Body of pancreas (tissue), 4 donors: ENCODE results near the gene SPO11.

Experiments
- CTCF ChIP-seq, 7 experiments: fragments of 450-650 bp in 4 of 7; fragments of 200-600 bp in 3 of 7; sonication (generic) in 3 of 7; IDR thresholded peaks; one replicate each; pipeline ENCODE4 v1.5.1; 2016 to 2019; ENCODE audit warnings: antibody characterized with exemption in 7 of 7
- POLR2A ChIP-seq, 3 donors: fragments of 450-650 bp; IDR thresholded peaks; one replicate each; pipeline ENCODE4 v1.6.1; 2016; ENCODE audit warnings: antibody characterized with exemption in 3 of 3, mild to moderate bottlenecking in 2 of 3

- TF ChIP-seq CTCF (IDR thresholded peaks at IDR 0.05) = no peak
- TF ChIP-seq POLR2A (IDR thresholded peaks at IDR 0.05) = no peak
Observed at GRCh38 chr20:57313951-57314350, 15.7 kb upstream of the SPO11 start.
